Neural progenitor cell (in vitro differentiated cells): Measurements from ENCODE around the gene SMIM35. TPM values are rescaled to one million over a fixed set of nuclear protein-coding genes. Genes with fewer than 3 reads are reported as not detected.
"Not testable (repeated sequence)": the region's sequence is repeated elsewhere in the genome, so short reads cannot be mapped to it uniquely, and the experiment has no call there.

ENCODE experiments used
- DNase-seq: peaks from one replicate; pipeline ENCODE4 v3.0.0-alpha.2; 2016; ENCODE audit warnings: low spot score
- H2AFZ ChIP-seq: fragments of 200-600 bp; sonication (generic); replicated peaks from 2 replicates; pipeline ENCODE4 v1.6.1; 2016; ENCODE audit warnings: antibody characterized with exemption
- H3F3A ChIP-seq: fragments of 200-600 bp; sonication (generic); 2 replicates; pipeline ENCODE4 v1.6.1; 2016; ENCODE audit warnings: antibody characterized with exemption, low read depth
- H3K27ac ChIP-seq: fragments of 200-600 bp; sonication (generic); 2 replicates; pipeline ENCODE4 v1.5.1; 2016; ENCODE audit warnings: mild to moderate bottlenecking
- H3K27me3 ChIP-seq: fragments of 200-600 bp; sonication (generic); 2 replicates; pipeline ENCODE4 v1.6.1; 2016; ENCODE audit warnings: mild to moderate bottlenecking, moderate library complexity
- H3K36me3 ChIP-seq: fragments of 200-600 bp; sonication (generic); 2 replicates; pipeline ENCODE4 v1.5.1; 2016
- H3K4me1 ChIP-seq: fragments of 200-600 bp; sonication (generic); 2 replicates; pipeline ENCODE4 v1.6.1; 2016; ENCODE audit warnings: mixed run types
- H3K4me2 ChIP-seq: fragments of 200-600 bp; sonication (generic); 2 replicates; pipeline ENCODE4 v1.6.1; 2016
- H3K4me3 ChIP-seq: fragments of 200-600 bp; sonication (generic); 2 replicates; pipeline ENCODE4 v1.5.1; 2016
- H3K79me2 ChIP-seq: fragments of 200-600 bp; sonication (generic); 2 replicates; pipeline ENCODE4 v1.6.1; 2016; ENCODE audit warnings: low read depth
- H3K9ac ChIP-seq: fragments of 200-600 bp; sonication (generic); 2 replicates; pipeline ENCODE4 v1.6.1; 2016
- H3K9me3 ChIP-seq: fragments of 200-600 bp; sonication (generic); 2 replicates; pipeline ENCODE4 v1.5.1; 2016; ENCODE audit warnings: low read depth
- H4K20me1 ChIP-seq: fragments of 200-600 bp; sonication (generic); 2 replicates; pipeline ENCODE4 v1.6.1; 2016; ENCODE audit warnings: low read depth
- H3K27ac Mint-ChIP-seq: 3 replicates; pipeline ENCODE4 v1.8.0; 2021; ENCODE audit warnings: mixed read lengths
- H3K27me3 Mint-ChIP-seq: 2 replicates; pipeline ENCODE4 v1.8.0; 2022; ENCODE audit warnings: low read depth, mild to moderate bottlenecking, inconsistent platforms, moderate library complexity, mixed read lengths; ENCODE audit not compliant: insufficient read depth
- H3K36me3 Mint-ChIP-seq: 3 replicates; pipeline ENCODE4 v1.8.0; 2021; ENCODE audit warnings: mixed read lengths
- H3K4me1 Mint-ChIP-seq: 3 replicates; pipeline ENCODE4 v1.8.0; 2021; ENCODE audit warnings: mixed read lengths
- H3K4me3 Mint-ChIP-seq: 3 replicates; pipeline ENCODE4 v1.8.0; 2021; ENCODE audit warnings: mild to moderate bottlenecking, moderate library complexity, mixed read lengths
- H3K9me3 Mint-ChIP-seq: 3 replicates; pipeline ENCODE4 v1.8.0; 2020; ENCODE audit warnings: mixed read lengths
- EZH2 ChIP-seq: fragments of 200-600 bp; sonication (generic); IDR thresholded peaks from 2 replicates; pipeline ENCODE4 v1.6.1; 2017; ENCODE audit warnings: antibody characterized with exemption, mild to moderate bottlenecking, moderate library complexity
- EZH2phosphoT487 ChIP-seq: fragments of 200-600 bp; sonication (generic); IDR thresholded peaks from 2 replicates; pipeline ENCODE4 v1.6.1; 2017; ENCODE audit warnings: antibody characterized with exemption
- total RNA-seq: library from RNA; depleted of rRNA; stranded (reverse); fragments of >200 nt; gene quantifications from 2 replicates; pipeline ENCODE4 v1.2.3, GENCODE V29; 2015; ENCODE audit warnings: low replicate concordance
- TF ChIP-seq, protein P1 (sequence below): fragments of 200-600 bp; sonication (generic); IDR thresholded peaks from 2 replicates; pipeline ENCODE4 v1.5.1; 2017; ENCODE audit warnings: antibody characterized with exemption, mild to moderate bottlenecking

The SMIM35 gene
- total RNA-seq, 1 donor from 2014 or later = not detected

DNA sequence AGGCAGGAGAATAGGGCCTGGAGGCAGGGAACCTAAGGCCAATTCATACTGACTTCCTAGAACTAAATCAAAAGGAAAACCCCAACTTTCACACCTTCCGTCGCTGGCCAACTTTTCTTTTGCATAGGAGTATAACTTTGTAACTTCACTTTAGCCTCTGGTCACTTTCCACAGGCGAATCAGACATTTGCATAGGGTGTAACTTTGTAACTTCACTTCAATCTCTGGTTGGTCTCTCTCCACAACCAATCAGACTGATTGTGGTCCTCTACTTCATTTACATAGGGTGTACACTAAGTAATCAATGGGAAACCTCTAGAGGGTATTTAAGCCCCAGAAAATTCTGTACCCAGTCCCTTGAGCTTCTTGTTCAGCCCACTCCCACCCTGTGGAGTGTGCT is 21.4 kb downstream of the SMIM35 start:
- Histone ChIP-seq H4K20me1 (no peaks in the 10 kb centered on the region), H3K4me2 (no peak overlapping the region), H3F3A (no peaks in the 10 kb centered on the region), H3K27ac (no peak overlapping the region), H3K27me3 (no peaks in the 10 kb centered on the region), H3K4me3 (no peak overlapping the region), H2AFZ (no peak overlapping the region), H3K9me3 (no peaks in the 10 kb centered on the region), H3K9ac (no peak overlapping the region), H3K79me2 (no peaks in the 10 kb centered on the region), H3K4me1 (peaks cover 8% of the 10 kb centered on the region), H3K36me3 (no peaks in the 10 kb centered on the region)
- no peaks in the 10 kb centered on the region for H3K9me3 Mint-ChIP-seq
- DNase-seq = no peak
- H3K4me1 Mint-ChIP-seq = peaks cover 6% of the 10 kb centered on the region
- H3K4me3 Mint-ChIP-seq = no peak overlapping the region
- peaks cover 18% of the 10 kb centered on the region for H3K27me3 Mint-ChIP-seq
- TF ChIP-seq EZH2phosphoT487 (no peak), EZH2 (no peak)
- TF ChIP-seq, protein P1, sequence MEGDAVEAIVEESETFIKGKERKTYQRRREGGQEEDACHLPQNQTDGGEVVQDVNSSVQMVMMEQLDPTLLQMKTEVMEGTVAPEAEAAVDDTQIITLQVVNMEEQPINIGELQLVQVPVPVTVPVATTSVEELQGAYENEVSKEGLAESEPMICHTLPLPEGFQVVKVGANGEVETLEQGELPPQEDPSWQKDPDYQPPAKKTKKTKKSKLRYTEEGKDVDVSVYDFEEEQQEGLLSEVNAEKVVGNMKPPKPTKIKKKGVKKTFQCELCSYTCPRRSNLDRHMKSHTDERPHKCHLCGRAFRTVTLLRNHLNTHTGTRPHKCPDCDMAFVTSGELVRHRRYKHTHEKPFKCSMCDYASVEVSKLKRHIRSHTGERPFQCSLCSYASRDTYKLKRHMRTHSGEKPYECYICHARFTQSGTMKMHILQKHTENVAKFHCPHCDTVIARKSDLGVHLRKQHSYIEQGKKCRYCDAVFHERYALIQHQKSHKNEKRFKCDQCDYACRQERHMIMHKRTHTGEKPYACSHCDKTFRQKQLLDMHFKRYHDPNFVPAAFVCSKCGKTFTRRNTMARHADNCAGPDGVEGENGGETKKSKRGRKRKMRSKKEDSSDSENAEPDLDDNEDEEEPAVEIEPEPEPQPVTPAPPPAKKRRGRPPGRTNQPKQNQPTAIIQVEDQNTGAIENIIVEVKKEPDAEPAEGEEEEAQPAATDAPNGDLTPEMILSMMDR = no peak
- H3K27ac Mint-ChIP-seq = no peak overlapping the region
- H3K36me3 Mint-ChIP-seq = no peaks in the 10 kb centered on the region

DNA sequence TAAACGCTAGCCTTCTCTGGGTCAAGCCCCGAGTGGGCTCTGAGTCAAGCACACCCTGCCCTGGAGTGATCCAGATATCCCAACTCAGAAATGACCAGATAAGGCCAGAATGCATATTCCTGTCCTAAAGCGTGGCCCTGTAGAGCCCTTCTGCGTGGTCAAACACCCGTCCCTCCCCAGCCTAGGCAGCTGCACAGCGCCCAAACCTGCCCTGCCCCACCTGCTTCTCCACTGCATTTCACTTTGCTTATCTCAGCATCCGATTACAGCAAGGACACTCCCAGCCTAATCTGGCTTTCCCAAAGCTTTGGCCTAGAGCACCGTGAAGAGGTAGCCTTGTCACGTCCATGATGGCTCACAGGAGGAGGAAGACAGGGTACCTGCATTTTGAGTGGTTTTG is 21.8 kb downstream of the SMIM35 start:
- Histone ChIP-seq H3K9ac (no peak overlapping the region), H3F3A (no peaks in the 10 kb centered on the region), H3K9me3 (no peaks in the 10 kb centered on the region), H2AFZ (no peak overlapping the region), H3K27me3 (no peaks in the 10 kb centered on the region), H3K36me3 (no peaks in the 10 kb centered on the region), H3K4me2 (no peak overlapping the region), H3K27ac (no peak overlapping the region), H4K20me1 (no peaks in the 10 kb centered on the region), H3K79me2 (no peaks in the 10 kb centered on the region), H3K4me1 (peaks cover 8% of the 10 kb centered on the region), H3K4me3 (no peak overlapping the region)
- DNase-seq = no peak
- Mint-ChIP-seq H3K4me3 (no peak overlapping the region), H3K36me3 (no peaks in the 10 kb centered on the region), H3K27ac (no peak overlapping the region), H3K27me3 (peaks cover 18% of the 10 kb centered on the region), H3K9me3 (no peaks in the 10 kb centered on the region), H3K4me1 (peaks cover 6% of the 10 kb centered on the region)
- TF ChIP-seq EZH2phosphoT487 (no peak), EZH2 (no peak)
- TF ChIP-seq, protein P1 = no peak

DNA sequence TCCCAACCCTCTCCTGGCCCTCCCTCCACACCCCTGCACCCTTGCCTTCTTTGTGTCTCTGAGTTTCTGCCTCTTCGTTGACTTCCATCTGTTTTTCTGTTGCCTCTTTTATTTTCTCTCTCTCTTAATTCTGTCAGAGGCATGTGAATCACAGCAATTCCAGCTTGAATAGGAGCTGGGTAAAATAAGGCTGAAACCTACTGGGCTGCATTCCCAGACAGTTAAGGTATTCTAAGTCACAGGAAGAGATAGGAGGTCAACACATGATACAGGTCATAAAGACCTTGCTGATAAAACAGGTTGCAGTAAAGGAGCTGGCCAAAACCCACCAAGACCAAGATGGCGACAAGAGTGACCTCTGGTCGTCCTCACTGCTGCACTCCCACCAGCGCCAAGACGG is 24.1 kb downstream of the SMIM35 start:
- not testable (repeated sequence) for H3K4me2 ChIP-seq, H4K20me1 ChIP-seq, H3K9me3 ChIP-seq, H3K4me1 Mint-ChIP-seq, H3K36me3 Mint-ChIP-seq, H3K9ac ChIP-seq, H3F3A ChIP-seq, H3K9me3 Mint-ChIP-seq, H3K79me2 ChIP-seq, H3K27ac ChIP-seq, H3K4me3 Mint-ChIP-seq, H2AFZ ChIP-seq, DNase-seq, H3K27me3 ChIP-seq, H3K36me3 ChIP-seq, H3K27ac Mint-ChIP-seq, H3K4me3 ChIP-seq
- peaks cover 19% of the 10 kb centered on the region for H3K27me3 Mint-ChIP-seq
- H3K4me1 ChIP-seq = peaks cover 14% of the 10 kb centered on the region

DNA sequence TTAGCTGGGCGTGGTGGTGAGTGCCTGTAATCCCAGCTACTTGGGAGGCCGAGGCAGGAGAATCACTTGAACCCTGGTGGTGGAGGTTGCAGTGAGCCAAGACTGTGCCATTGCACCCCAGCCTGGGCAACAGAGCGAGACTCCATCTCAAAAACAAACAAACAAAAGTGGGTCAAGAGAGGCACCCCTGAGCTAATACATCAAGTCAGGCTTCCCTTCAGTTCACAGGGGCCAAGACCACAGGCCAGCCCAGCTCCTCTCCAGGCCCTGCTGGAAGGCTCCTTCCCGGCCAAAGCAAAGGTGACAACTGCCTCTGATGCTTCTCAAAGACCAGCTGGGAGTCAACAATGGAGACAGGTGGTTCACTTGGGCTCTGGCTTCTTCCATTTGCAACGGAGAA is 24.6 kb downstream of the SMIM35 start:
- not testable (repeated sequence) for H3K9ac ChIP-seq, H3K36me3 Mint-ChIP-seq, H3K4me2 ChIP-seq, H3K9me3 Mint-ChIP-seq, DNase-seq, H3K4me3 ChIP-seq, H3K27ac Mint-ChIP-seq, H3K27me3 ChIP-seq, H3K79me2 ChIP-seq, H4K20me1 ChIP-seq, H3K27ac ChIP-seq, H3K4me3 Mint-ChIP-seq, H3K4me1 Mint-ChIP-seq, H2AFZ ChIP-seq, H3K9me3 ChIP-seq, H3K36me3 ChIP-seq, H3F3A ChIP-seq
- H3K4me1 ChIP-seq = peaks cover 14% of the 10 kb centered on the region
- H3K27me3 Mint-ChIP-seq = peaks cover 17% of the 10 kb centered on the region
